HEK293 (cell line): ENCODE measurements around the gene CDK12.

Experiments used
- YY1 ChIP-seq: fragments of 450-650 bp; formaldehyde crosslinking; IDR thresholded peaks from 2 replicates; pipeline ENCODE4 v1.5.1; 2018; ENCODE audit warnings: missing biosample characterization, missing genetic modification characterization
- ZNF292 ChIP-seq: fragments of 450-650 bp; formaldehyde crosslinking; IDR thresholded peaks from 2 replicates; pipeline ENCODE4 v1.5.1; 2016; ENCODE audit warnings: low read depth, missing biosample characterization, missing genetic modification characterization, borderline replicate concordance
- TF ChIP-seq, protein P1 (sequence below): fragments of 450-650 bp; formaldehyde crosslinking; IDR thresholded peaks from 2 replicates; pipeline ENCODE4 v1.5.1; 2016; ENCODE audit warnings: missing biosample characterization, missing genetic modification characterization
- TF ChIP-seq, protein P2 (sequence below): IDR thresholded peaks from 2 replicates; pipeline ENCODE4 v1.6.1; 2011; ENCODE audit warnings: mild to moderate bottlenecking, low read depth, low read length, borderline replicate concordance
- TF ChIP-seq, protein P3 (sequence below): fragments of 450-650 bp; formaldehyde crosslinking; IDR thresholded peaks from 2 replicates; pipeline ENCODE4 v1.5.1; 2016; ENCODE audit warnings: missing biosample characterization, missing genetic modification characterization

DNA sequence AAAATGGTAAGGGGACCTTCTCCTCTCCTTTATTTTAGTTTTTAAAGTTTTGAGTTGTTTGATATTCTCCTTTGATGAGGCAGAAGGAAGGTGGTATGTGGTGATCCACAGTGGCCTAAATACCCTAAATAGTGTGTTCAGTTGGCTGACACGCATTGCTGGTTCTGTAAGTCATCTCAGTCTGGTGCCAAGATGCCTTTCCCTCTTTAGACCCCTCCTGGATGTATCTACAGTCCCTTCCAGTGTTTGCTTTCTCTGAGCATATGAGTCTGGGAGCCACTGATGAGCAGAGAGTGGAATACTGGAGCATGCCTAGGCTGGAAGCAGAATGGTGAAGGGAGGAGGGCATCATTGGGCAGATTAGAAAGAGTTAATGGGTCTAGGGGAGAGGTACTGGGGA is 81.9 kb downstream of the CDK12 start:
- TF ChIP-seq, protein P1, sequence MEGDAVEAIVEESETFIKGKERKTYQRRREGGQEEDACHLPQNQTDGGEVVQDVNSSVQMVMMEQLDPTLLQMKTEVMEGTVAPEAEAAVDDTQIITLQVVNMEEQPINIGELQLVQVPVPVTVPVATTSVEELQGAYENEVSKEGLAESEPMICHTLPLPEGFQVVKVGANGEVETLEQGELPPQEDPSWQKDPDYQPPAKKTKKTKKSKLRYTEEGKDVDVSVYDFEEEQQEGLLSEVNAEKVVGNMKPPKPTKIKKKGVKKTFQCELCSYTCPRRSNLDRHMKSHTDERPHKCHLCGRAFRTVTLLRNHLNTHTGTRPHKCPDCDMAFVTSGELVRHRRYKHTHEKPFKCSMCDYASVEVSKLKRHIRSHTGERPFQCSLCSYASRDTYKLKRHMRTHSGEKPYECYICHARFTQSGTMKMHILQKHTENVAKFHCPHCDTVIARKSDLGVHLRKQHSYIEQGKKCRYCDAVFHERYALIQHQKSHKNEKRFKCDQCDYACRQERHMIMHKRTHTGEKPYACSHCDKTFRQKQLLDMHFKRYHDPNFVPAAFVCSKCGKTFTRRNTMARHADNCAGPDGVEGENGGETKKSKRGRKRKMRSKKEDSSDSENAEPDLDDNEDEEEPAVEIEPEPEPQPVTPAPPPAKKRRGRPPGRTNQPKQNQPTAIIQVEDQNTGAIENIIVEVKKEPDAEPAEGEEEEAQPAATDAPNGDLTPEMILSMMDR (tag by site-specific recombination): no peak
- TF ChIP-seq, protein P2, sequence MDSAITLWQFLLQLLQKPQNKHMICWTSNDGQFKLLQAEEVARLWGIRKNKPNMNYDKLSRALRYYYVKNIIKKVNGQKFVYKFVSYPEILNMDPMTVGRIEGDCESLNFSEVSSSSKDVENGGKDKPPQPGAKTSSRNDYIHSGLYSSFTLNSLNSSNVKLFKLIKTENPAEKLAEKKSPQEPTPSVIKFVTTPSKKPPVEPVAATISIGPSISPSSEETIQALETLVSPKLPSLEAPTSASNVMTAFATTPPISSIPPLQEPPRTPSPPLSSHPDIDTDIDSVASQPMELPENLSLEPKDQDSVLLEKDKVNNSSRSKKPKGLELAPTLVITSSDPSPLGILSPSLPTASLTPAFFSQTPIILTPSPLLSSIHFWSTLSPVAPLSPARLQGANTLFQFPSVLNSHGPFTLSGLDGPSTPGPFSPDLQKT: no peak
- TF ChIP-seq, protein P3, sequence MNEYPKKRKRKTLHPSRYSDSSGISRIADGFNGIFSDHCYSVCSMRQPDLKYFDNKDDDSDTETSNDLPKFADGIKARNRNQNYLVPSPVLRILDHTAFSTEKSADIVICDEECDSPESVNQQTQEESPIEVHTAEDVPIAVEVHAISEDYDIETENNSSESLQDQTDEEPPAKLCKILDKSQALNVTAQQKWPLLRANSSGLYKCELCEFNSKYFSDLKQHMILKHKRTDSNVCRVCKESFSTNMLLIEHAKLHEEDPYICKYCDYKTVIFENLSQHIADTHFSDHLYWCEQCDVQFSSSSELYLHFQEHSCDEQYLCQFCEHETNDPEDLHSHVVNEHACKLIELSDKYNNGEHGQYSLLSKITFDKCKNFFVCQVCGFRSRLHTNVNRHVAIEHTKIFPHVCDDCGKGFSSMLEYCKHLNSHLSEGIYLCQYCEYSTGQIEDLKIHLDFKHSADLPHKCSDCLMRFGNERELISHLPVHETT (tag by site-specific recombination): no peak
- no peak for TF ChIP-seq ZNF292 (tag by site-specific recombination)
- TF ChIP-seq YY1 (tag by site-specific recombination): no peak
